Measurements from ENCODE around the gene PTPN14. TPM values are rescaled to one million over a fixed set of nuclear protein-coding genes. Genes with fewer than 3 reads are reported as not detected.

Gene PTPN14
- total RNA-seq, 5 donors from 2014 or later (not counting 1 experiment from before 2014, with no cell fraction given), result 0.02 to 0.36 (median 0.29) TPM

DNA sequence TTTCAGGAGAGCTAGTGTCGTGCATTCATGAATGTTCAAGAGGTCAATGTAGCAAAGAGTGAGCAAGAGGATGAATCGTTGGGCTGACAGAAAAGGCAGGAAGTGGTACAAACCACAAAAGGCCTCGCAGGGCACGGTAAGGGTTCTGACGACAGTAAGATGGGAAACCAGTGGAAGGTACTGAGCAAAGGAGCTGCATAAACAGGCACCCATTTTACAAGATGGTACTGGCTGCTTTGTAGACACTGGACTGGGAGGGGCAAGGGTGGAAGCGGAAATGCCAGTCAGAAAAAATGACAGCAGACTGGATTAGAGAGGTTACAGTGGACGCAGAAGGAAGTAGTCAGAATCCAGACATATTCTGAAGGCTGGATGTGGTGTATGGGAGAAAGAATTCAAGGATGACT lies 123.5 kb downstream of the PTPN14 start:
- H3K4me3 ChIP-seq (ENCODE audit: control insufficient read depth in 1 of 2, extremely low read depth in 1 of 2, low read length in 1 of 2), result no peak overlapping the region
- Mint-ChIP-seq H3K36me3 (no peaks in the 10 kb centered on the region), H3K9me3 (peaks cover 0 to 3% (median 0%) of the 10 kb centered on the region in 3 donors), H3K4me1 (peaks cover 26 to 48% (median 27%) of the 10 kb centered on the region in 3 donors), H3K27ac (peak overlapping the region; percentile 82 to 87), H3K27me3 (peaks cover 0 to 1% of the 10 kb centered on the region in 2 donors), H3K4me3 (peak overlapping the region in 2 of 3 donors; percentile 45 to 69)
- no peaks in the 10 kb centered on the region for H3K27me3 ChIP-seq (replicated peaks in 1 of 2; ENCODE audit: control insufficient read depth in 2 of 2, extremely low read depth in 1 of 2, insufficient read depth in 2 of 2, low read length in 1 of 2)
- peak overlapping the region; percentile 73 for H3K27ac ChIP-seq (ENCODE audit: low read length)
- 25% methylated on average over 6 of the region's 7 CpGs for WGBS (ENCODE audit: insufficient coverage)
- peak; percentile 95 to 98 (median 96) for ATAC-seq (replicated peaks in 1 of 4)
- ChIA-PET CTCF (interaction anchor here in 1 of 2 donors (1.1 to 1.5 kb wide), 3 partner anchors 11 to 96 kb away, joined by 4 to 5 read pairs (median 4); no protein-coding TSS in a partner anchor), POLR2A (interaction anchor here in 1 of 2 donors (0.6 to 1.3 kb wide), 2 partner anchors 10 to 87 kb away, joined by 4 to 6 read pairs; no protein-coding TSS in a partner anchor)
- peak; percentile 8 to 80 (median 42) for DNase-seq
- no peaks in the 10 kb centered on the region for H3K36me3 ChIP-seq (ENCODE audit: control insufficient read depth in 2 of 2, extremely low read depth in 1 of 2, insufficient read depth in 1 of 2, low read length in 1 of 2)
- no peaks in the 10 kb centered on the region for H3K9me3 ChIP-seq
- H3K4me1 ChIP-seq (ENCODE audit: control insufficient read depth in 1 of 2, extremely low read depth in 1 of 2, insufficient read depth in 2 of 2, low read length in 2 of 2), result peaks cover 10 to 27% of the 10 kb centered on the region in 2 experiments

GRCh38 chr1:214426426-214426812 lies 125.0 kb downstream of the PTPN14 start:
- Mint-ChIP-seq H3K36me3 (no peaks in the 10 kb centered on the region), H3K27ac (peak overlapping the region; percentile 23 to 49), H3K4me3 (no peak overlapping the region), H3K9me3 (peaks cover 0 to 3% (median 0%) of the 10 kb centered on the region in 3 donors), H3K27me3 (no peaks in the 10 kb centered on the region), H3K4me1 (peaks cover 26 to 48% (median 27%) of the 10 kb centered on the region in 3 donors)
- DNase-seq (no peak), ATAC-seq (replicated peaks in 1 of 4) (no peak)
- no CpG with 5 or more reads among the region's 2 CpGs for WGBS (ENCODE audit: insufficient coverage)
- Histone ChIP-seq H3K27ac (ENCODE audit: low read length) (no peak overlapping the region), H3K9me3 (no peaks in the 10 kb centered on the region), H3K4me3 (ENCODE audit: control insufficient read depth in 1 of 2, extremely low read depth in 1 of 2, low read length in 1 of 2) (no peak overlapping the region), H3K36me3 (ENCODE audit: control insufficient read depth in 2 of 2, extremely low read depth in 1 of 2, insufficient read depth in 1 of 2, low read length in 1 of 2) (no peaks in the 10 kb centered on the region), H3K4me1 (ENCODE audit: control insufficient read depth in 1 of 2, extremely low read depth in 1 of 2, insufficient read depth in 2 of 2, low read length in 2 of 2) (peaks cover 10 to 27% of the 10 kb centered on the region in 2 experiments), H3K27me3 (replicated peaks in 1 of 2; ENCODE audit: control insufficient read depth in 2 of 2, extremely low read depth in 1 of 2, insufficient read depth in 2 of 2, low read length in 1 of 2) (no peaks in the 10 kb centered on the region)
- POLR2A ChIA-PET, result no interaction called here
- CTCF ChIA-PET, result no interaction called here

- Mint-ChIP-seq H3K27ac (peak overlapping the region in 1 of 2 donors; percentile 49), H3K27me3 (no peaks in the 10 kb centered on the region), H3K4me3 (no peak overlapping the region), H3K9me3 (peaks cover 0 to 3% (median 0%) of the 10 kb centered on the region in 3 donors), H3K4me1 (peaks cover 26 to 46% (median 27%) of the 10 kb centered on the region in 3 donors), H3K36me3 (no peaks in the 10 kb centered on the region)
- Histone ChIP-seq H3K4me1 (ENCODE audit: control insufficient read depth in 1 of 2, extremely low read depth in 1 of 2, insufficient read depth in 2 of 2, low read length in 2 of 2) (peaks cover 10 to 27% of the 10 kb centered on the region in 2 experiments), H3K36me3 (ENCODE audit: control insufficient read depth in 2 of 2, extremely low read depth in 1 of 2, insufficient read depth in 1 of 2, low read length in 1 of 2) (no peaks in the 10 kb centered on the region), H3K27ac (ENCODE audit: low read length) (no peak overlapping the region), H3K27me3 (replicated peaks in 1 of 2; ENCODE audit: control insufficient read depth in 2 of 2, extremely low read depth in 1 of 2, insufficient read depth in 2 of 2, low read length in 1 of 2) (no peaks in the 10 kb centered on the region), H3K9me3 (no peaks in the 10 kb centered on the region), H3K4me3 (ENCODE audit: control insufficient read depth in 1 of 2, extremely low read depth in 1 of 2, low read length in 1 of 2) (no peak overlapping the region)
- ChIA-PET POLR2A (no interaction called here), CTCF (no interaction called here)
- ATAC-seq (replicated peaks in 1 of 4), result no peak
- WGBS (ENCODE audit: insufficient coverage), result no CpG with 5 or more reads among the region's 5 CpGs
- DNase-seq, result no peak
Measured at GRCh38 chr1:214425716-214426425, 125.5 kb downstream of the PTPN14 start.

DNA sequence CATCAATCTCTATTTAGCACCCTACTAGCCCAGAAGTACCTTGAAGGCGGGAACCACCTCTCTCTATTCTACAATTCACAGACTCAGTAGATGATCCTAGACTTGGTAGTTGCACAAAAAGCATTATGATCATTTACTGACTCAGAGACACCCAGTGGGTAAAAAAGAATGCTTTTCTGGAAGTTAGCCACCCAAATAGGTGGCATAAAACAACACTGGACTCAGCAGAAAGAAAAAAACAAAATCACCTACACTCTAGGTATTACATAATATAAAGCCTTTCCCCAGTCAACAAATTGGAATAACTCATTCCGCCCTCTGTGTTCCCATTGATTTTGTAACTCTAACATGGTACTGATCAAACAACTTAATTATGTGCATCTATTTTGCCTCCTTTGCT lies 126.3 kb downstream of the PTPN14 start:
- no peaks in the 10 kb centered on the region for H3K9me3 ChIP-seq
- H3K27ac ChIP-seq (ENCODE audit: low read length), result no peak overlapping the region
- H3K36me3 ChIP-seq (ENCODE audit: control insufficient read depth in 2 of 2, extremely low read depth in 1 of 2, insufficient read depth in 1 of 2, low read length in 1 of 2), result no peaks in the 10 kb centered on the region
- ATAC-seq (replicated peaks in 1 of 4) (no peak), DNase-seq (no peak)
- Mint-ChIP-seq H3K9me3 (peaks cover 0 to 3% (median 0%) of the 10 kb centered on the region in 3 donors), H3K36me3 (no peaks in the 10 kb centered on the region), H3K27ac (no peak overlapping the region), H3K27me3 (no peaks in the 10 kb centered on the region), H3K4me1 (peaks cover 25 to 38% (median 27%) of the 10 kb centered on the region in 3 donors), H3K4me3 (no peak overlapping the region)
- ChIA-PET POLR2A (no interaction called here), CTCF (no interaction called here)
- WGBS (ENCODE audit: insufficient coverage), result 95% methylated on average over 2 of the region's 2 CpGs
- no peak overlapping the region for H3K4me3 ChIP-seq (ENCODE audit: control insufficient read depth in 1 of 2, extremely low read depth in 1 of 2, low read length in 1 of 2)
- peaks cover 10 to 26% of the 10 kb centered on the region in 2 experiments for H3K4me1 ChIP-seq (ENCODE audit: control insufficient read depth in 1 of 2, extremely low read depth in 1 of 2, insufficient read depth in 2 of 2, low read length in 2 of 2)
- H3K27me3 ChIP-seq (replicated peaks in 1 of 2; ENCODE audit: control insufficient read depth in 2 of 2, extremely low read depth in 1 of 2, insufficient read depth in 2 of 2, low read length in 1 of 2), result no peaks in the 10 kb centered on the region

DNA sequence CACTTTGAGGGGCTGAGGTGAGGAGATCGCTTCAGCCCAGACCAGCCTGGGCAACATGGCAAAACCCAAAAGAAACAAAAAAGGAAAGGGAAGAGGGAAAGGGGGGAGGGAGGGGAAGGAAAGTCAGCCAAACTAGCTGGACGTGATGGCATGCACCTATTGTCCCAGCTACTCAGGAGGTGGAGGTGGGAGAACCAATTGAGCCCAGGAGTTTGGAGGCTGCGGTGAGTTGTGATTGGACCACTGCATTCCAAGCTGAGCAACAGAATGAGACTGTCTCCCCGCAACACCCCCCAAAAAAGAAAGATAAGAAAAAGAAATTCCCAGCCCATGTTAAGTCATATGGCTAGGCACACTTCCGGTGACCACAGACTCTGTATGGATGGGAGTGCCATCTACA lies 128.4 kb downstream of the PTPN14 start:
- no peak overlapping the region for H3K4me3 ChIP-seq (ENCODE audit: control insufficient read depth in 1 of 2, extremely low read depth in 1 of 2, low read length in 1 of 2)
- H3K36me3 ChIP-seq (ENCODE audit: control insufficient read depth in 2 of 2, extremely low read depth in 1 of 2, insufficient read depth in 1 of 2, low read length in 1 of 2), result no peaks in the 10 kb centered on the region
- no peak overlapping the region for H3K4me3 Mint-ChIP-seq
- DNase-seq (no peak), ATAC-seq (replicated peaks in 1 of 4) (no peak)
- no peaks in the 10 kb centered on the region for H3K27me3 Mint-ChIP-seq
- ChIA-PET CTCF (no interaction called here), POLR2A (no interaction called here)
- H3K27ac Mint-ChIP-seq, result no peak overlapping the region
- peaks cover 17 to 23% (median 17%) of the 10 kb centered on the region in 3 donors for H3K4me1 Mint-ChIP-seq
- H3K9me3 Mint-ChIP-seq, result peaks cover 0 to 3% (median 0%) of the 10 kb centered on the region in 3 donors
- peaks cover 6 to 8% of the 10 kb centered on the region in 2 experiments for H3K4me1 ChIP-seq (ENCODE audit: control insufficient read depth in 1 of 2, extremely low read depth in 1 of 2, insufficient read depth in 2 of 2, low read length in 2 of 2)
- WGBS (ENCODE audit: insufficient coverage), result 93% methylated on average over 3 of the region's 5 CpGs
- H3K36me3 Mint-ChIP-seq, result no peaks in the 10 kb centered on the region
- H3K27ac ChIP-seq (ENCODE audit: low read length), result no peak overlapping the region
- H3K27me3 ChIP-seq (replicated peaks in 1 of 2; ENCODE audit: control insufficient read depth in 2 of 2, extremely low read depth in 1 of 2, insufficient read depth in 2 of 2, low read length in 1 of 2), result no peaks in the 10 kb centered on the region
- no peaks in the 10 kb centered on the region for H3K9me3 ChIP-seq

GRCh38 chr1:214422137-214422671 lies 129.2 kb downstream of the PTPN14 start:
- Histone ChIP-seq H3K4me1 (ENCODE audit: control insufficient read depth in 1 of 2, extremely low read depth in 1 of 2, insufficient read depth in 2 of 2, low read length in 2 of 2) (peaks cover 0 to 5% of the 10 kb centered on the region in 2 experiments), H3K4me3 (ENCODE audit: control insufficient read depth in 1 of 2, extremely low read depth in 1 of 2, low read length in 1 of 2) (no peak overlapping the region), H3K27me3 (replicated peaks in 1 of 2; ENCODE audit: control insufficient read depth in 2 of 2, extremely low read depth in 1 of 2, insufficient read depth in 2 of 2, low read length in 1 of 2) (no peaks in the 10 kb centered on the region), H3K36me3 (ENCODE audit: control insufficient read depth in 2 of 2, extremely low read depth in 1 of 2, insufficient read depth in 1 of 2, low read length in 1 of 2) (no peaks in the 10 kb centered on the region), H3K9me3 (no peaks in the 10 kb centered on the region), H3K27ac (ENCODE audit: low read length) (no peak overlapping the region)
- DNase-seq, result no peak
- POLR2A ChIA-PET, result no interaction called here
- H3K27ac Mint-ChIP-seq, result no peak overlapping the region
- H3K4me3 Mint-ChIP-seq, result no peak overlapping the region
- H3K27me3 Mint-ChIP-seq, result no peaks in the 10 kb centered on the region
- H3K36me3 Mint-ChIP-seq, result no peaks in the 10 kb centered on the region
- no peak for ATAC-seq (replicated peaks in 1 of 4)
- WGBS (ENCODE audit: insufficient coverage), result 94% methylated on average over 2 of the region's 8 CpGs
- CTCF ChIA-PET, result interaction anchor here (0.6 to 1.2 kb wide), 2 partner anchors 45 to 90 kb away, joined by 3 read pairs; no protein-coding TSS in a partner anchor
- H3K4me1 Mint-ChIP-seq, result peaks cover 9 to 14% (median 10%) of the 10 kb centered on the region in 3 donors
- no peaks in the 10 kb centered on the region for H3K9me3 Mint-ChIP-seq
